Epithelial cell of prostate (primary cell): ENCODE data around the gene CAMLG.
"Not testable (repeated sequence)": the region's sequence is repeated elsewhere in the genome, so short reads cannot be mapped to it uniquely, and the experiment has no call there.

Experiments used
- DNase-seq: peaks from one replicate; pipeline ENCODE4 v3.0.0-alpha.2; 2011; ENCODE audit warnings: low read depth, low spot score
- H3K27ac ChIP-seq: fragments of 450-650 bp; 2 replicates; pipeline ENCODE4 v1.5.1; 2017; ENCODE audit warnings: mild to moderate bottlenecking

Gene CAMLG

GRCh38 chr5:134738133-134738962 lies at the start of gene CAMLG:
TSS of gene CAMLG (plus strand) at chr5:134738548. CDS start at chr5:134738621, 73 bp downstream.
- DNase-seq, result peak; percentile 79
- peak within 1 kb of the TSS; percentile 79 for H3K27ac ChIP-seq

GRCh38 chr5:134690144-134690543 lies 48.2 kb upstream of the CAMLG start:
- DNase-seq, H3K27ac ChIP-seq: not testable (repeated sequence)

GRCh38 chr5:134692722-134693121 lies 45.6 kb upstream of the CAMLG start:
- DNase-seq, result no peak
- no peak overlapping the region for H3K27ac ChIP-seq

- H3K27ac ChIP-seq, result no peak overlapping the region
- no peak for DNase-seq
These were observed 30.0 kb upstream of the CAMLG start for GRCh38 chr5:134708301-134708700.

- no peak overlapping the region for H3K27ac ChIP-seq
- no peak for DNase-seq
These were observed 24.2 kb upstream of the CAMLG start for GRCh38 chr5:134714120-134714519.

- H3K27ac ChIP-seq, result no peak overlapping the region
These were observed 23.8 kb upstream of the CAMLG start for GRCh38 chr5:134714541-134714940.

GRCh38 chr5:134715466-134715865 lies 22.9 kb upstream of the CAMLG start:
- DNase-seq, H3K27ac ChIP-seq: not testable (repeated sequence)

More at GRCh38 chr5:134714541-134714940, 23.8 kb upstream of the CAMLG start:
- DNase-seq, result no peak

- no peak for DNase-seq
- no peak overlapping the region for H3K27ac ChIP-seq
These were observed 13.5 kb upstream of the CAMLG start for GRCh38 chr5:134724872-134725271.

GRCh38 chr5:134732819-134733218 lies 5.5 kb upstream of the CAMLG start:
- no peak for DNase-seq
- H3K27ac ChIP-seq, result no peak overlapping the region

- no peak for DNase-seq
- peak overlapping the region; percentile 7 for H3K27ac ChIP-seq
These were observed 3.1 kb upstream of the CAMLG start for GRCh38 chr5:134735243-134735642.

GRCh38 chr5:134736173-134736812 lies 2.1 kb upstream of the CAMLG start:
- H3K27ac ChIP-seq, result no peak overlapping the region
- DNase-seq, result no peak

- no peak for DNase-seq
- peak overlapping the region; percentile 79 for H3K27ac ChIP-seq
These were observed 764 bp downstream of the CAMLG start for GRCh38 chr5:134738963-134739661.

GRCh38 chr5:134741052-134741451 lies 2.7 kb downstream of the CAMLG start:
- DNase-seq, result no peak
- no peak overlapping the region for H3K27ac ChIP-seq

GRCh38 chr5:134742134-134742533 lies 3.8 kb downstream of the CAMLG start:
- no peak overlapping the region for H3K27ac ChIP-seq
- DNase-seq, result no peak

GRCh38 chr5:134749415-134749814 lies 11.1 kb downstream of the CAMLG start:
- DNase-seq, result no peak
- no peak overlapping the region for H3K27ac ChIP-seq

- peak overlapping the region; percentile 44 for H3K27ac ChIP-seq
- DNase-seq, result no peak
These were observed 19.8 kb downstream of the CAMLG start for GRCh38 chr5:134758176-134758503.

- peak within 1 kb of the TSS; percentile 44 for H3K27ac ChIP-seq
- DNase-seq, result peak; percentile 66
These were observed 20.4 kb downstream of the CAMLG start, which contains the start of gene DDX46 for GRCh38 chr5:134758504-134759341. TSS of gene DDX46 (plus strand) at chr5:134758779. CDS start at chr5:134758939, 160 bp downstream.

- not testable (repeated sequence) for DNase-seq, H3K27ac ChIP-seq
These were observed 29.4 kb downstream of the CAMLG start for GRCh38 chr5:134767528-134768291.

- no peak overlapping the region for H3K27ac ChIP-seq
- DNase-seq, result no peak
These were observed 30.9 kb downstream of the CAMLG start for GRCh38 chr5:134769206-134769605.
